IPS-11a (cell line): ENCODE data around the gene C22orf23.
A peak's percentile ranks its signal among the peaks of the same experiment; 100 is the strongest.

Source experiments
- H3K4me3 ChIP-seq: one replicate; pipeline ENCODE4 v1.5.1; 2013; ENCODE audit warnings: low read depth, low read length, control low read depth

C22orf23 gene

GRCh38 chr22:37905534-37906363 lies 47.7 kb downstream of the C22orf23 start, which contains the start of gene MICALL1:
Gene MICALL1 (plus strand): TSS chr22:37906297. CDS start chr22:37906423, 126 bp downstream.
- H3K4me3 ChIP-seq: peak within 1 kb of the TSS; percentile 67

- no peak overlapping the region for H3K4me3 ChIP-seq
Observed at GRCh38 chr22:37904572-37905533, 48.5 kb downstream of the C22orf23 start.

- no peak overlapping the region for H3K4me3 ChIP-seq
Observed at GRCh38 chr22:37898441-37899181, 54.8 kb downstream of the C22orf23 start.

GRCh38 chr22:37897807-37898206 lies 55.6 kb downstream of the C22orf23 start:
- H3K4me3 ChIP-seq: no peak overlapping the region

- H3K4me3 ChIP-seq: no peak overlapping the region
Observed at GRCh38 chr22:37896939-37897338, 56.5 kb downstream of the C22orf23 start.

GRCh38 chr22:37896181-37896592 lies 57.2 kb downstream of the C22orf23 start:
- no peak overlapping the region for H3K4me3 ChIP-seq

- no peak overlapping the region for H3K4me3 ChIP-seq
Observed at GRCh38 chr22:37894939-37895670, 58.3 kb downstream of the C22orf23 start.

- no peak overlapping the region for H3K4me3 ChIP-seq
Observed at GRCh38 chr22:37893583-37893983, 59.8 kb downstream of the C22orf23 start.
